GM19463 (cell line): ENCODE measurements around the gene CD320.
"Not testable (repeated sequence)": the region's sequence is repeated elsewhere in the genome, so short reads cannot be mapped to it uniquely, and the experiment has no call there.

Experiments
- ATAC-seq: cut with Tn5 transposase; IDR thresholded peaks from one replicate; pipeline ENCODE4 v1.9.1; 2021; ENCODE audit warnings: mild to moderate bottlenecking, moderate library complexity; ENCODE audit not compliant: unreplicated experiment

The CD320 gene

GRCh38 chr19:8333767-8334457, 25.8 kb upstream of the CD320 start:
- no peak for ATAC-seq

GRCh38 chr19:8332976-8333766, 25.0 kb upstream of the CD320 start:
- ATAC-seq: no peak

- ATAC-seq: no peak
These were observed 23.2 kb upstream of the CD320 start for GRCh38 chr19:8331263-8331845.

- ATAC-seq: no peak
These were observed 21.8 kb upstream of the CD320 start for GRCh38 chr19:8329996-8330395.

GRCh38 chr19:8325454-8325853, 17.3 kb upstream of the CD320 start:
- ATAC-seq: no peak

GRCh38 chr19:8324186-8325050, 16.3 kb upstream of the CD320 start:
- no peak for ATAC-seq

- no peak for ATAC-seq
These were observed 15.6 kb upstream of the CD320 start for GRCh38 chr19:8323781-8324185.

- ATAC-seq: no peak
These were observed 14.5 kb upstream of the CD320 start for GRCh38 chr19:8322638-8322997.

GRCh38 chr19:8321986-8322637, 14.0 kb upstream of the CD320 start:
- no peak for ATAC-seq

GRCh38 chr19:8321067-8321985, 13.2 kb upstream of the CD320 start, which contains the start of the genes NDUFA7 and RPS28:
Gene NDUFA7, minus strand, starts transcription at chr19:8321375. Its CDS starts 17 bp downstream, at chr19:8321358.
Gene RPS28, plus strand, starts transcription at chr19:8321496. Its CDS starts 35 bp downstream, at chr19:8321531.
- peak; percentile 91 for ATAC-seq

GRCh38 chr19:8320564-8321066, 12.5 kb upstream of the CD320 start:
- peak; percentile 10 for ATAC-seq

- no peak for ATAC-seq
These were observed 11.8 kb upstream of the CD320 start for GRCh38 chr19:8319807-8320520.

GRCh38 chr19:8318835-8319234, 10.7 kb upstream of the CD320 start:
- ATAC-seq: not testable (repeated sequence)

- no peak for ATAC-seq
These were observed 8.4 kb upstream of the CD320 start for GRCh38 chr19:8316351-8317125.

GRCh38 chr19:8314981-8315640, 7.0 kb upstream of the CD320 start:
- not testable (repeated sequence) for ATAC-seq

- no peak for ATAC-seq
These were observed 3.5 kb upstream of the CD320 start for GRCh38 chr19:8311461-8312260.
